Chondrocyte (in vitro differentiated cells): ENCODE results near the gene SMAD3. TPM values are rescaled to one million over a fixed set of nuclear protein-coding genes. Genes with fewer than 3 reads are reported as not detected.

Source experiments
- DNase-seq: peaks from one replicate; pipeline ENCODE4 v3.0.0; 2021; ENCODE audit warnings: mixed read lengths, low spot score
- H3K27ac Mint-ChIP-seq: one replicate; pipeline ENCODE4 v1.8.0; 2021; ENCODE audit warnings: mild to moderate bottlenecking, moderate library complexity, mixed read lengths; ENCODE audit not compliant: unreplicated experiment
- H3K27me3 Mint-ChIP-seq: 2 replicates; pipeline ENCODE4 v1.8.0; 2021; ENCODE audit warnings: low read depth, mixed read lengths
- H3K36me3 Mint-ChIP-seq: 2 replicates; pipeline ENCODE4 v1.8.0; 2021; ENCODE audit warnings: low read depth, mixed read lengths
- H3K4me1 Mint-ChIP-seq: 2 replicates; pipeline ENCODE4 v1.8.0; 2021; ENCODE audit warnings: low read depth, mild to moderate bottlenecking, mixed read lengths
- H3K4me3 Mint-ChIP-seq: one replicate; pipeline ENCODE4 v1.8.0; 2021; ENCODE audit warnings: mild to moderate bottlenecking, moderate library complexity, mixed read lengths; ENCODE audit not compliant: unreplicated experiment
- H3K9me3 Mint-ChIP-seq: 2 replicates; pipeline ENCODE4 v1.8.0; 2021; ENCODE audit warnings: low read depth, mixed read lengths
- total RNA-seq: library from RNA; stranded (reverse); gene quantifications from 3 replicates; pipeline ENCODE4 v1.2.1, GENCODE V29; 2021
- TF ChIP-seq, protein P1 (sequence below): fragments of 200-600 bp; sonication (generic); IDR thresholded peaks from 2 replicates; pipeline ENCODE4 v1.5.0; 2021; ENCODE audit warnings: antibody characterized with exemption, mild to moderate bottlenecking, moderate library complexity

SMAD3 gene
- total RNA-seq, 1 donor from 2014 or later = 23.2 TPM

DNA sequence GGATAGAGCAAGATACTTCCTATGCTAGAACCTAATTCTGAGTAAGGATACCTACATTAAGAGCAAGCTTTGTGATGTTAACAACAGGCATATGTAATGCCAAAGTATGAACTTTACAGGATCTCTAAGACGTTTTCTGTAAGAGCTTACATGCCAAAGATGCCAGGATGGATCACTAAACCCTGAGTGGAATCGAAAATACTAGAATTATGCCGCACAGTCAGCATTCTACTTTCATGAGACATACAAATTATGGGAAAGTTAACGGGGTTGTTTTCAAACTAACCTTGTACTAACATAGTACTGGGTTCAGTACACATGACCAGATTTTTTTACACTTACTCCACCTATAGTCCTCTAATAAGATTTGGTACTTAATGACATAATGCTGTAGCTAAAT lies 134.0 kb downstream of the SMAD3 start:
- Mint-ChIP-seq H3K27me3 (no peaks in the 10 kb centered on the region), H3K36me3 (peaks cover 16% of the 10 kb centered on the region), H3K4me3 (no peak overlapping the region), H3K27ac (no peak overlapping the region), H3K9me3 (no peaks in the 10 kb centered on the region), H3K4me1 (peaks cover 24% of the 10 kb centered on the region)
- DNase-seq = no peak
- TF ChIP-seq, protein P1, sequence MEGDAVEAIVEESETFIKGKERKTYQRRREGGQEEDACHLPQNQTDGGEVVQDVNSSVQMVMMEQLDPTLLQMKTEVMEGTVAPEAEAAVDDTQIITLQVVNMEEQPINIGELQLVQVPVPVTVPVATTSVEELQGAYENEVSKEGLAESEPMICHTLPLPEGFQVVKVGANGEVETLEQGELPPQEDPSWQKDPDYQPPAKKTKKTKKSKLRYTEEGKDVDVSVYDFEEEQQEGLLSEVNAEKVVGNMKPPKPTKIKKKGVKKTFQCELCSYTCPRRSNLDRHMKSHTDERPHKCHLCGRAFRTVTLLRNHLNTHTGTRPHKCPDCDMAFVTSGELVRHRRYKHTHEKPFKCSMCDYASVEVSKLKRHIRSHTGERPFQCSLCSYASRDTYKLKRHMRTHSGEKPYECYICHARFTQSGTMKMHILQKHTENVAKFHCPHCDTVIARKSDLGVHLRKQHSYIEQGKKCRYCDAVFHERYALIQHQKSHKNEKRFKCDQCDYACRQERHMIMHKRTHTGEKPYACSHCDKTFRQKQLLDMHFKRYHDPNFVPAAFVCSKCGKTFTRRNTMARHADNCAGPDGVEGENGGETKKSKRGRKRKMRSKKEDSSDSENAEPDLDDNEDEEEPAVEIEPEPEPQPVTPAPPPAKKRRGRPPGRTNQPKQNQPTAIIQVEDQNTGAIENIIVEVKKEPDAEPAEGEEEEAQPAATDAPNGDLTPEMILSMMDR = no peak

- H3K27me3 Mint-ChIP-seq = no peaks in the 10 kb centered on the region
- no peak for DNase-seq
- H3K9me3 Mint-ChIP-seq = no peaks in the 10 kb centered on the region
- H3K27ac Mint-ChIP-seq = peak overlapping the region; percentile 35
- H3K36me3 Mint-ChIP-seq = peaks cover 19% of the 10 kb centered on the region
- H3K4me3 Mint-ChIP-seq = no peak overlapping the region
- TF ChIP-seq, protein P1 = no peak
- H3K4me1 Mint-ChIP-seq = peaks cover 24% of the 10 kb centered on the region
Observed at GRCh38 chr15:67199881-67200763, 134.7 kb downstream of the SMAD3 start.

DNA sequence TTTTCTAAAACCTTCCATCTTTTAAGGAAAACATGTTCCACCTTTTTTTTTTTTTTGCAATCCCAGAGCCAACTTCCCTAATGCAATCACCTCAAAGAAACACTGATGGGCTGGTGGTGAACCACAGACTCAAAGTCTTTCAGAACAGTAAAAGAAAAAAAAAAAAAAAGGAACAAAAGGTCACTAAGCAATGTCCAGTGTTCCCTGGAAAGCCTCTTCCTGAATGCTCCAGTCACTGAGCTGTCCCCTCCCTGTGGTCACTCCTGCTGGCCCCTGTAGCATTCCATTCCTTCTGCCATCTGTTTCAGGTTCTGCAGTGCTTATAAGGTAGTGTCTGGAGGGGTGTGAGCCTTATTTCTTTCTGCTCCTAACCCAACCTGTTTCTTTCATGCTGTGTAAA lies 135.7 kb downstream of the SMAD3 start:
- H3K27me3 Mint-ChIP-seq = no peaks in the 10 kb centered on the region

DNA sequence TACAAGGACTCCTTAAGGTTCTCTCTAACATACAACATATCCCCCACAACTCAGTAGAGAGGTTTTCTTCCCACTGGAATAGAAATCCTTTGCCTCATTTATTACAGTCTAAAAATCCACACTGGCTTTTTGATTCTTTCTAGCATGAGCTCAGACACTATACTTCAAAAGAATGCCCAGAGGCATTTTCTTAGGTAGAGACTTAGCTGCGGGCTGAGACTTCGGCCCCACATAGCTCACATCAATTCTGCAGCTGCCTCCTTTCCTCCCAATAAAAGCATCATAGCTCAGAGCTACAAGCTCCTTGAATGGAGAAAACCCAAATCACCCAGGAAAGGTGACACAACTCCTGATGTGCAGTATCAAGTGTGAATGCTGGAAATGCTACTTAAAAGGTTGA lies 136.7 kb downstream of the SMAD3 start:
- Mint-ChIP-seq H3K4me3 (no peak overlapping the region), H3K27ac (no peak overlapping the region), H3K4me1 (peaks cover 24% of the 10 kb centered on the region), H3K27me3 (no peaks in the 10 kb centered on the region), H3K9me3 (no peaks in the 10 kb centered on the region), H3K36me3 (peaks cover 26% of the 10 kb centered on the region)
- DNase-seq = no peak
- TF ChIP-seq, protein P1 = no peak

More for the DNA sequence above, 135.7 kb downstream of the SMAD3 start:
- Mint-ChIP-seq H3K4me1 (peaks cover 24% of the 10 kb centered on the region), H3K4me3 (no peak overlapping the region), H3K27ac (peak overlapping the region; percentile 33), H3K36me3 (peaks cover 22% of the 10 kb centered on the region), H3K9me3 (no peaks in the 10 kb centered on the region)
- no peak for DNase-seq
- TF ChIP-seq, protein P1 = no peak

GRCh38 chr15:67202991-67203390 lies 137.6 kb downstream of the SMAD3 start:
- Mint-ChIP-seq H3K27me3 (no peaks in the 10 kb centered on the region), H3K27ac (no peak overlapping the region), H3K4me3 (no peak overlapping the region), H3K4me1 (peaks cover 24% of the 10 kb centered on the region), H3K9me3 (no peaks in the 10 kb centered on the region), H3K36me3 (peaks cover 28% of the 10 kb centered on the region)
- TF ChIP-seq, protein P1 = no peak
- DNase-seq = no peak
